ENCODE data around the gene DPH2. TPM values are rescaled to one million over a fixed set of nuclear protein-coding genes. Genes with fewer than 3 reads are reported as not detected.

Gene DPH2
- total RNA-seq, 2 donors from 2014 or later: 20.5 to 23.0 TPM

GRCh38 chr1:43953361-43953760 is 16.4 kb upstream of the DPH2 start:
- DNase-seq (ENCODE audit: low spot score): no peak
- Histone ChIP-seq H3K36me3 (peaks cover 27% of the 10 kb centered on the region), H3K9me3 (no peaks in the 10 kb centered on the region), H3K27me3 (no peaks in the 10 kb centered on the region), H3K27ac (no peak overlapping the region), H3K4me3 (no peak overlapping the region), H3K4me1 (peaks cover 0 to 8% of the 10 kb centered on the region in 2 donors)
- TF ChIP-seq CTCF (IDR thresholded peaks at IDR 0.05): no peak

GRCh38 chr1:43954036-43954435 is 15.8 kb upstream of the DPH2 start:
- TF ChIP-seq CTCF (IDR thresholded peaks at IDR 0.05): no peak
- H3K27me3 ChIP-seq: no peaks in the 10 kb centered on the region
- H3K27ac ChIP-seq: no peak overlapping the region
- peaks cover 33% of the 10 kb centered on the region for H3K36me3 ChIP-seq
- H3K9me3 ChIP-seq: no peaks in the 10 kb centered on the region
- no peak overlapping the region for H3K4me3 ChIP-seq
- peaks cover 0 to 1% of the 10 kb centered on the region in 2 donors for H3K4me1 ChIP-seq
- DNase-seq (ENCODE audit: low spot score): no peak

- Histone ChIP-seq H3K4me3 (no peak overlapping the region), H3K9me3 (no peaks in the 10 kb centered on the region), H3K27ac (no peak overlapping the region), H3K27me3 (no peaks in the 10 kb centered on the region), H3K36me3 (peaks cover 47% of the 10 kb centered on the region), H3K4me1 (no peaks in the 10 kb centered on the region)
- no peak for DNase-seq (ENCODE audit: low spot score)
- TF ChIP-seq CTCF (IDR thresholded peaks at IDR 0.05): no peak
These were observed 13.6 kb upstream of the DPH2 start for GRCh38 chr1:43956234-43956633.

- Histone ChIP-seq H3K9me3 (no peaks in the 10 kb centered on the region), H3K36me3 (peaks cover 54% of the 10 kb centered on the region), H3K4me3 (no peak overlapping the region), H3K27me3 (no peaks in the 10 kb centered on the region), H3K27ac (no peak overlapping the region), H3K4me1 (no peaks in the 10 kb centered on the region)
- TF ChIP-seq CTCF (IDR thresholded peaks at IDR 0.05): no peak
- no peak for DNase-seq (ENCODE audit: low spot score)
These were observed 12.3 kb upstream of the DPH2 start for GRCh38 chr1:43957407-43958040.

- Histone ChIP-seq H3K27me3 (no peaks in the 10 kb centered on the region), H3K4me1 (no peaks in the 10 kb centered on the region), H3K9me3 (no peaks in the 10 kb centered on the region), H3K36me3 (peaks cover 54% of the 10 kb centered on the region), H3K4me3 (no peak overlapping the region), H3K27ac (no peak overlapping the region)
- DNase-seq (ENCODE audit: low spot score): no peak
- TF ChIP-seq CTCF (IDR thresholded peaks at IDR 0.05): no peak
These were observed 11.2 kb upstream of the DPH2 start for GRCh38 chr1:43958351-43959255.
